Skeletal muscle satellite cell (primary cell): ENCODE results near the gene TMEM256.

Source experiments
- H3K27me3 ChIP-seq: 2 replicates; pipeline ENCODE4 v1.7.0; 2013; ENCODE audit warnings: low read length; ENCODE audit not compliant: control insufficient read depth, insufficient read depth
- H3K36me3 ChIP-seq: 2 replicates; pipeline ENCODE4 v1.7.0; 2013; ENCODE audit warnings: mild to moderate bottlenecking, control low read depth, low read length; ENCODE audit not compliant: insufficient read depth
- H3K4me1 ChIP-seq: 2 replicates; pipeline ENCODE4 v1.7.0; 2013; ENCODE audit warnings: low read length; ENCODE audit not compliant: control insufficient read depth, insufficient read depth
- H3K4me2 ChIP-seq: 2 replicates; pipeline ENCODE4 v1.7.0; 2013; ENCODE audit warnings: mild to moderate bottlenecking, low read length
- H3K4me3 ChIP-seq: 2 replicates; pipeline ENCODE4 v1.7.0; 2013; ENCODE audit warnings: low read length
- H3K9ac ChIP-seq: 2 replicates; pipeline ENCODE4 v1.7.0; 2013; ENCODE audit warnings: mild to moderate bottlenecking, low read depth, low read length, moderate library complexity
- H3K9me3 ChIP-seq: replicated peaks from 2 replicates; pipeline ENCODE4 v1.7.0; 2013; ENCODE audit warnings: mild to moderate bottlenecking, control low read depth, low read length

Gene TMEM256

DNA sequence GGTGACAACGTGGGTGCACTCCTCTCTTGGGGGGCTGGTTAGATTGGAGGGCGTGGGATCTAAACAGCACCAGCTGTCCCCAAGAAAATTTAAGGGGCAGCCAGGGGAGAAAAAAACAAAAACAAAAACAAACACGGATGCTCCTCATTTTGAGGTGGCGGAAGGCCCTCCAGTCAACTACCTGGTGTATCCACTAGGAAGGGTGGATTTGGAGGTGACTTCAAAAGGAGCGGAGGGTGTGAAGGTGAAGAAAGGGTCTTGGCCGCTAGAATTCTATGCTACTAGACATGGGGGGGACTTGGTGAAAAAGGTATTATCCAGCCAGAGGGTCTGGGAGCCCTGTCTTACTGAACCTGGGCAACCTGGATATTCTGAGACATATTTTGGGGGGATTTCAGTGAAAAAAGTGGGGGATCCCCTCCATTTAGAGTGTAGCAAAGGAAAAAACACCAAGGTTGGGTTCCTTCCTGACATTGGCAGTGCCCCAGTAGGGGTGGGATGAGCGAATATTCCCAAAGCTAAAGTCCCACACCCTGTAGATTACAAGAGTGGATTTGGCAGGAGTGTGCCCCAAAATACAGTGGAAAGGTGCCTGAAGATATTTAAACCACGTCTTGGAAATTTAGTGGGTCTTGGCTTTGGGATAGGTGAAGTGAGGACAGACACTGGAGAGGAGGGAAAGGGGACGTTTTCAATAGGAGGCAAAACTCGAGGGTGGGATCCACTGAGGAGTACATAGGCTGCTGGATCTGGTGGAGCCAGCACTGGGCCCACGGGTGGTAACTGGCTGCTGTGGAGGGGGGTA lies 35.0 kb upstream of the TMEM256 start:
- no peaks in the 10 kb centered on the region for H3K36me3 ChIP-seq
- H3K9ac ChIP-seq = no peak overlapping the region
- peaks cover 45% of the 10 kb centered on the region for H3K4me1 ChIP-seq
- H3K4me2 ChIP-seq = peak overlapping the region; percentile 90
- H3K4me3 ChIP-seq = peak overlapping the region; percentile 29
- H3K27me3 ChIP-seq = peaks cover 9% of the 10 kb centered on the region
- H3K9me3 ChIP-seq = no peaks in the 10 kb centered on the region

GRCh38 chr17:7437950-7438614 lies 34.2 kb upstream of the TMEM256 start:
- H3K36me3 ChIP-seq = no peaks in the 10 kb centered on the region
- no peak overlapping the region for H3K9ac ChIP-seq
- H3K9me3 ChIP-seq = no peaks in the 10 kb centered on the region
- H3K4me2 ChIP-seq = peak overlapping the region; percentile 90
- H3K4me3 ChIP-seq = peak overlapping the region; percentile 29
- H3K4me1 ChIP-seq = peaks cover 41% of the 10 kb centered on the region
- peaks cover 9% of the 10 kb centered on the region for H3K27me3 ChIP-seq

- Histone ChIP-seq H3K4me2 (peak overlapping the region; percentile 90), H3K36me3 (no peaks in the 10 kb centered on the region), H3K9me3 (no peaks in the 10 kb centered on the region), H3K4me1 (peaks cover 41% of the 10 kb centered on the region), H3K4me3 (peak overlapping the region; percentile 59), H3K27me3 (peaks cover 9% of the 10 kb centered on the region), H3K9ac (no peak overlapping the region)
Measured at GRCh38 chr17:7437369-7437863, 33.5 kb upstream of the TMEM256 start.

GRCh38 chr17:7436556-7437368 lies 32.9 kb upstream of the TMEM256 start:
- Histone ChIP-seq H3K9me3 (no peaks in the 10 kb centered on the region), H3K4me1 (peaks cover 41% of the 10 kb centered on the region), H3K9ac (no peak overlapping the region), H3K4me3 (peak overlapping the region; percentile 59), H3K36me3 (no peaks in the 10 kb centered on the region), H3K4me2 (peak overlapping the region; percentile 90), H3K27me3 (peaks cover 9% of the 10 kb centered on the region)

DNA sequence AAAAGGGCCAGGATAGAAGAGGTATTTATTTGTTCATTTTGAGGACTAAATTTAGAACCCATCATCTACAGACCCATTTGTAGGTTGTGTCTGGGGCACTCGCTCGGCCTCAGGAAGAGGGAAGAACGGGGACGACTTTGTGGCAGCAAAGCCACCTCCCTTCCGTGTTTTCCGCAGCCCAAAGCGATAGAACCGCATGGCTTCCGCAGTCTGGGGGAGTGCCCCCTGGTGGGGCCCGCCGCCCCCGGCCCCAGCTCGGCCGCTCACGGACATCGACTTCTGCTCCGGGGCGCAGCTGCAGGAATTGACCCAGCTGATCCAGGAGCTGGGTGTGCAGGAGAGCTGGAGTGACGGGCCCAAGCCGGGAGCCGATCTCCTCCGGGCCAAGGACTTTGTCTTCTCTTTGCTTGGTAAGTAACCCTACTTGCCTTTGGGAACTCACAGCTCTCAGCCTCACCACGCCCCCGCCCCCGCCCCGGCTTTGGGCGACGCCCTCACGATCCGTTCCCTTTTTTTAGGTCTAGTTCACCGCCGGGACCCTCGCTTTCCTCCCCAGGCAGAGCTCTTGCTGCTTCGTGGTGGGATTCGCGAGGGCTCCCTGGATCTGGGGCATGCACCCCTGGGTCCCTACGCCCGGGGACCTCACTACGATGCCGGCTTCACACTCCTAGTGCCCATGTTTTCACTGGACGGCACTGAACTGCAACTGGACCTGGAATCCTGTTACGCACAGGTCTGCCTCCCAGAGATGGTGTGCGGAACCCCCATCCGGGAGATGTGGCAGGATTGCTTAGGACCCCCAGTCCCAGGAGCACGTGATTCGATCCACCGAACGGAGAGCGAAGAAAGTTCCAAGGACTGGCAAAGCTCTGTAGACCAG lies 32.0 kb upstream of the TMEM256 start:
- peaks cover 9% of the 10 kb centered on the region for H3K27me3 ChIP-seq
- H3K4me2 ChIP-seq = peak overlapping the region; percentile 90
- no peaks in the 10 kb centered on the region for H3K9me3 ChIP-seq
- H3K4me3 ChIP-seq = peak overlapping the region; percentile 61
- no peaks in the 10 kb centered on the region for H3K36me3 ChIP-seq
- H3K9ac ChIP-seq = no peak overlapping the region
- H3K4me1 ChIP-seq = peaks cover 37% of the 10 kb centered on the region

GRCh38 chr17:7432296-7432695 lies 28.4 kb upstream of the TMEM256 start:
- Histone ChIP-seq H3K4me3 (no peak overlapping the region), H3K4me1 (peaks cover 14% of the 10 kb centered on the region), H3K36me3 (no peaks in the 10 kb centered on the region), H3K9ac (no peak overlapping the region), H3K9me3 (no peaks in the 10 kb centered on the region), H3K27me3 (no peaks in the 10 kb centered on the region), H3K4me2 (no peak overlapping the region)

GRCh38 chr17:7431231-7431630 lies 27.3 kb upstream of the TMEM256 start:
- no peak overlapping the region for H3K9ac ChIP-seq
- H3K36me3 ChIP-seq = no peaks in the 10 kb centered on the region
- H3K4me3 ChIP-seq = no peak overlapping the region
- H3K27me3 ChIP-seq = no peaks in the 10 kb centered on the region
- H3K4me1 ChIP-seq = peaks cover 7% of the 10 kb centered on the region
- H3K9me3 ChIP-seq = no peaks in the 10 kb centered on the region
- H3K4me2 ChIP-seq = no peak overlapping the region

- Histone ChIP-seq H3K4me2 (no peak overlapping the region), H3K4me1 (no peaks in the 10 kb centered on the region), H3K9me3 (no peaks in the 10 kb centered on the region), H3K9ac (no peak overlapping the region), H3K4me3 (no peak overlapping the region), H3K27me3 (peaks cover 6% of the 10 kb centered on the region), H3K36me3 (no peaks in the 10 kb centered on the region)
Measured at GRCh38 chr17:7429722-7430121, 25.8 kb upstream of the TMEM256 start.

GRCh38 chr17:7428557-7428956 lies 24.7 kb upstream of the TMEM256 start, which contains the start of gene SPEM3:
SPEM3 (plus strand) TSS chr17:7428857; CDS start chr17:7428903, 46 bp downstream.
- Histone ChIP-seq H3K27me3 (peaks cover 6% of the 10 kb centered on the region), H3K4me2 (no peak within 1 kb of the TSS), H3K9me3 (no peaks in the 10 kb centered on the region), H3K9ac (no peak within 1 kb of the TSS), H3K36me3 (no peaks in the 10 kb centered on the region), H3K4me1 (no peaks in the 10 kb centered on the region), H3K4me3 (no peak within 1 kb of the TSS)

GRCh38 chr17:7427549-7427948 lies 23.7 kb upstream of the TMEM256 start:
- H3K4me3 ChIP-seq = no peak overlapping the region
- H3K9me3 ChIP-seq = no peaks in the 10 kb centered on the region
- H3K36me3 ChIP-seq = no peaks in the 10 kb centered on the region
- H3K4me1 ChIP-seq = no peaks in the 10 kb centered on the region
- H3K27me3 ChIP-seq = peaks cover 6% of the 10 kb centered on the region
- no peak overlapping the region for H3K9ac ChIP-seq
- no peak overlapping the region for H3K4me2 ChIP-seq
